Measurements from ENCODE around the gene CCR7.

The CCR7 gene

GRCh38 chr17:40602445-40603443 lies 37.5 kb upstream of the CCR7 start:
- TF ChIP-seq CTCF (IDR thresholded peaks at IDR 0.05; ENCODE audit: extremely low read depth, insufficient read depth, missing control alignments) = no peak
- in situ Hi-C loops (cut with MboI; ENCODE audit: low pct_unique_long_range_greater_than_20kb, low sequenced_read_pairs, unreplicated experiment) = no loop called here
- peak; percentile 57 for DNase-seq (ENCODE audit: low spot score)

- DNase-seq (ENCODE audit: low spot score) = no peak
- in situ Hi-C loops (cut with MboI; ENCODE audit: low pct_unique_long_range_greater_than_20kb, low sequenced_read_pairs, unreplicated experiment) = no loop called here
- TF ChIP-seq CTCF (IDR thresholded peaks at IDR 0.05; ENCODE audit: extremely low read depth, insufficient read depth, missing control alignments) = no peak
Measured at GRCh38 chr17:40600486-40601046, 35.3 kb upstream of the CCR7 start.

DNA sequence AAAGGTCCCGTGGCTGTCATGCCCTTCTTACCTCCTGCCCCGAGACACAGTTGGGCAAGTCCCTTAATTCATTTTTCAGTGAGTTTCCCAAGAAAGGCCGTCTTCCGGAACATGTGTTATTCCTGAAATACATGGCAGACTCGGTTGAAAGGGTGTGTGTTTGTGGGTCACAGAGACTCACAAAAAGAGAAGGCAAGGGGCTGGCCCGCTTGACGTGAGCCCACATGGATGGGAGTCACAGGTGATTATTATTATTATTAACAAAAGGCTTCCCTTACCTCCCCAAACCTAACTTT lies 34.1 kb upstream of the CCR7 start:
- TF ChIP-seq CTCF (IDR thresholded peaks at IDR 0.05; ENCODE audit: extremely low read depth, insufficient read depth, missing control alignments) = no peak
- in situ Hi-C loops (cut with MboI; ENCODE audit: low pct_unique_long_range_greater_than_20kb, low sequenced_read_pairs, unreplicated experiment) = no loop called here
- DNase-seq (ENCODE audit: low spot score) = no peak

- in situ Hi-C loops (cut with MboI; ENCODE audit: low pct_unique_long_range_greater_than_20kb, low sequenced_read_pairs, unreplicated experiment) = no loop called here
- no peak for TF ChIP-seq CTCF (IDR thresholded peaks at IDR 0.05; ENCODE audit: extremely low read depth, insufficient read depth, missing control alignments)
- peak; percentile 59 for DNase-seq (ENCODE audit: low spot score)
Measured at GRCh38 chr17:40598619-40599467, 33.6 kb upstream of the CCR7 start.

- DNase-seq (ENCODE audit: low spot score) = no peak
- no peak for TF ChIP-seq CTCF (IDR thresholded peaks at IDR 0.05; ENCODE audit: extremely low read depth, insufficient read depth, missing control alignments)
- in situ Hi-C loops (cut with MboI; ENCODE audit: low pct_unique_long_range_greater_than_20kb, low sequenced_read_pairs, unreplicated experiment) = no loop called here
Measured at GRCh38 chr17:40598301-40598618, 33.0 kb upstream of the CCR7 start.

GRCh38 chr17:40597556-40598300 lies 32.5 kb upstream of the CCR7 start:
- no peak for TF ChIP-seq CTCF (IDR thresholded peaks at IDR 0.05; ENCODE audit: extremely low read depth, insufficient read depth, missing control alignments)
- DNase-seq (ENCODE audit: low spot score) = no peak
- in situ Hi-C loops (cut with MboI; ENCODE audit: low pct_unique_long_range_greater_than_20kb, low sequenced_read_pairs, unreplicated experiment) = no loop called here
